K562 (cell line): ENCODE results near the gene MICAL1. TPM values are rescaled to one million over a fixed set of nuclear protein-coding genes. Genes with fewer than 3 reads are reported as not detected.

Experiments
- ATF4 ChIP-seq: fragments of 450-650 bp; formaldehyde crosslinking; IDR thresholded peaks from 2 replicates; pipeline ENCODE4 v1.4.0; 2022; ENCODE audit warnings: mild to moderate bottlenecking, moderate library complexity
- ZBTB40 ChIP-seq, 2 experiments: fragments of 450-650 bp in 1 of 2; sonication (generic) in 1 of 2; formaldehyde crosslinking in 1 of 2; IDR thresholded peaks; 2 replicates each; pipeline versions ENCODE4 v1.7.1 to v1.9.0; 2016 to 2022; ENCODE audit warnings: inconsistent platforms in 1 of 2, mild to moderate bottlenecking in 1 of 2, missing genetic modification reagents in 1 of 2
- polyA plus RNA-seq, 8 experiments: library from polyadenylated mRNA; depleted of rRNA in 4 of 8; stranded (reverse) in 5 of 8; unstranded in 3 of 8; fragments of >200 nt; fragmentation: Nextera tagmentation in 2 of 8; fragmentation: Illumina TruSeq in 1 of 8; extraction: Ambion mirVana in 2 of 8; extraction: Trizol in 1 of 8; gene quantifications; 2 replicates each; pipeline versions ENCODE4 v1.2.1 to v1.2.3, GENCODE V29; 2011 to 2014; ENCODE audit warnings: inconsistent platforms in 1 of 8, missing spikeins in 1 of 8
- total RNA-seq, 7 experiments: library from RNA; depleted of rRNA in 6 of 7; stranded (reverse); fragments of >200 nt in 6 of 7; fragmentation: Illumina TruSeq in 2 of 7; extraction: Trizol in 2 of 7; gene quantifications; 2 replicates each; pipeline versions ENCODE4 v1.2.1 to v1.2.3, GENCODE V29; 2011 to 2021; ENCODE audit warnings: low replicate concordance in 1 of 7

MICAL1 gene
- total and polyA plus RNA-seq, 9 of the 15 experiments (the other 6 are each of a cell fraction or from before 2014, with no cell fraction given) = 0.07 to 15.2 (median 7.0) TPM

- TF ChIP-seq ATF4 (CRISPR knock-in tag) (no peak), ZBTB40 (IDR thresholded peaks at IDR 0.05) (0 out of 2 replicates have a peak, but pooled peaks have one; percentile 38), ZBTB40 (CRISPR knock-in tag; IDR thresholded peaks at IDR 0.05) (no peak)
Measured at GRCh38 chr6:109483735-109484057, 28.1 kb upstream of the MICAL1 start (continued).
